GM18499 (cell line): ENCODE measurements around the gene KAT7.

Experiments used
- ATAC-seq: cut with Tn5 transposase; IDR thresholded peaks from one replicate; pipeline ENCODE4 v1.9.1; 2021; ENCODE audit warnings: moderate number of reproducible peaks; ENCODE audit not compliant: insufficient read depth, unreplicated experiment

KAT7 gene

GRCh38 chr17:49836111-49837030 lies 47.9 kb downstream of the KAT7 start:
- ATAC-seq, result no peak

- no peak for ATAC-seq
These were observed 51.0 kb downstream of the KAT7 start for GRCh38 chr17:49839455-49839854.

- ATAC-seq, result no peak
These were observed 53.1 kb downstream of the KAT7 start for GRCh38 chr17:49841548-49841947.

GRCh38 chr17:49842371-49842770 lies 53.9 kb downstream of the KAT7 start:
- ATAC-seq, result no peak

GRCh38 chr17:49842846-49843245 lies 54.4 kb downstream of the KAT7 start:
- ATAC-seq, result no peak

GRCh38 chr17:49843774-49844350 lies 55.4 kb downstream of the KAT7 start:
- no peak for ATAC-seq

- ATAC-seq, result no peak
These were observed 56.8 kb downstream of the KAT7 start for GRCh38 chr17:49845321-49845720.

GRCh38 chr17:49846938-49847712 lies 58.6 kb downstream of the KAT7 start:
- ATAC-seq, result no peak

- ATAC-seq, result no peak
These were observed 59.6 kb downstream of the KAT7 start, which contains the start of gene TAC4 for GRCh38 chr17:49848019-49848473. TAC4 (minus strand) TSS chr17:49848069; CDS start chr17:49848017, 52 bp downstream.

GRCh38 chr17:49848739-49849138 lies 60.3 kb downstream of the KAT7 start:
- no peak for ATAC-seq

- no peak for ATAC-seq
These were observed 61.7 kb downstream of the KAT7 start for GRCh38 chr17:49850218-49850610.

- no peak for ATAC-seq
These were observed 62.4 kb downstream of the KAT7 start for GRCh38 chr17:49850772-49851386.

- no peak for ATAC-seq
These were observed 63.2 kb downstream of the KAT7 start for GRCh38 chr17:49851387-49852291.

GRCh38 chr17:49853470-49854015 lies 65.1 kb downstream of the KAT7 start:
- no peak for ATAC-seq

- ATAC-seq, result no peak
These were observed 65.6 kb downstream of the KAT7 start for GRCh38 chr17:49854126-49854525.

GRCh38 chr17:49858796-49859195 lies 70.3 kb downstream of the KAT7 start:
- ATAC-seq, result no peak

- no peak for ATAC-seq
These were observed 71.8 kb downstream of the KAT7 start for GRCh38 chr17:49859991-49860953.
